SW480 (cell line): Measurements from ENCODE around the gene DUSP16.

Source experiments
- DNase-seq: peaks from one replicate; pipeline ENCODE4 v3.0.0-alpha.2; 2016; ENCODE audit warnings: low spot score

Gene DUSP16

GRCh38 chr12:12441429-12441807, 121.2 kb downstream of the DUSP16 start:
- DNase-seq, result no peak

- DNase-seq, result no peak
Observed at GRCh38 chr12:12440784-12441428, 121.8 kb downstream of the DUSP16 start.

- no peak for DNase-seq
Observed at GRCh38 chr12:12439636-12440035, 123.0 kb downstream of the DUSP16 start.

GRCh38 chr12:12436831-12437345, 125.8 kb downstream of the DUSP16 start:
- no peak for DNase-seq

DNA sequence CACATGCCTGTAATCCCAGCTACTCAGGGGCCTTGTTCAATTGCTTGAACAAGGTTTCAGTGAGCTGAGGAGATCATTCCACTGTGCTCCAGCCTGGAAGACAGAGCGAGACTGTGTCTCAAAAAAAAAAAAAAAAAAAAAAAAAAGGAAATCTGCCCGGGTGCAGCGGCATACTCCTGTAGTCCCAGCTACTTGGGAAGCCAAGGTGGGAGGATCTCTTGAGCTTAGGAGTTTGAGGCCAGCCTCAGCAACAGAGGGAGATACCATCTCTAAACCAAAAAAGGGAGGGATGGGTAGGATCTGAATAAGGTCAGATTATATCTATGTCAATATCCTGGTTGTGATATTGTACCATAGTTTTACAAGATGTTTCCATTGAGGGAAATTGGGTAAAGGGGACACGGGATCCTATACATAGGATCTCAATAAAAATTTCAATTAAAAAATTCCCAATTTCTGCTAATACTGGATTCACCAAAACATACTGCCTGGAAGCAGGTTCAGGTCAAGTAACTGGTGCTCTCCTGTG, 129.4 kb downstream of the DUSP16 start:
- DNase-seq, result no peak

GRCh38 chr12:12432364-12432763, 130.3 kb downstream of the DUSP16 start:
- no peak for DNase-seq

- no peak for DNase-seq
Observed at GRCh38 chr12:12428961-12429657, 133.6 kb downstream of the DUSP16 start.

GRCh38 chr12:12428047-12428446, 134.6 kb downstream of the DUSP16 start:
- DNase-seq, result no peak

DNA sequence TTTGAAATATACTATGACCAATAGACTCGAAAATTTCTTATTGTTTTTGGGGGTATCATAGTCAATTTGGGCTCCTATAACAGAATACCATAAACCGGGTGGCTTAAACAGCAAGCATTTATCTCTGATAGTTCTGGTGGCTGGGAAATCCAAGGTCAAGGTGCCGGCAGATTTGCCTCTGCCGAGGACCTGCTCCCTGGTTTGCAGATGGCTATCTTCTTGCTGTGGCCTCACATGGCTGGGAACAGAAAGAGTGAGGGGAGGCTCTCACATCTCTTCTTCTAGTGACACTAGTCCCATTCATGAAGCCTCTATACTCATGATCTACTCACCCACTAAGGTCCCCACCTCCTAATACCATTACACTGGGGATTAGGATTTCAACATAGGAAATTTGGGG, 135.1 kb downstream of the DUSP16 start:
- no peak for DNase-seq

GRCh38 chr12:12425616-12426015, 137.0 kb downstream of the DUSP16 start:
- DNase-seq, result no peak

GRCh38 chr12:12425001-12425400, 137.7 kb downstream of the DUSP16 start:
- no peak for DNase-seq
